ENCODE measurements around the gene EML1. TPM values are rescaled to one million over a fixed set of nuclear protein-coding genes. Genes with fewer than 3 reads are reported as not detected.
"Not testable (repeated sequence)": the region's sequence is repeated elsewhere in the genome, so short reads cannot be mapped to it uniquely, and the experiment has no call there.

Gene EML1
- total RNA-seq, 1 donor from 2014 or later: 0.39 TPM

- intact Hi-C loops (cut with micrococcal nuclease): no loop called here
Measured at GRCh38 chr14:99936056-99936455, 142.8 kb downstream of the EML1 start.

GRCh38 chr14:99936738-99937474, 143.7 kb downstream of the EML1 start:
- intact Hi-C loops (cut with micrococcal nuclease): no loop called here

- intact Hi-C loops (cut with micrococcal nuclease): no loop called here
Measured at GRCh38 chr14:99937475-99938244, 144.4 kb downstream of the EML1 start.

- intact Hi-C loops (cut with micrococcal nuclease): no loop called here
Measured at GRCh38 chr14:99938376-99938775, 145.2 kb downstream of the EML1 start.

- intact Hi-C loops (cut with micrococcal nuclease): no loop called here
Measured at GRCh38 chr14:99938896-99939295, 145.7 kb downstream of the EML1 start.

GRCh38 chr14:99939421-99939820, 146.2 kb downstream of the EML1 start:
- intact Hi-C loops (cut with micrococcal nuclease): no loop called here

- intact Hi-C loops (cut with micrococcal nuclease): no loop called here
Measured at GRCh38 chr14:99940064-99940463, 146.9 kb downstream of the EML1 start.

- intact Hi-C loops (cut with micrococcal nuclease): no loop called here
Measured at GRCh38 chr14:99941211-99941610, 148.0 kb downstream of the EML1 start.

- intact Hi-C loops (cut with micrococcal nuclease): no loop called here
Measured at GRCh38 chr14:99943620-99944019, 150.4 kb downstream of the EML1 start.

GRCh38 chr14:99944241-99944651, 151.0 kb downstream of the EML1 start:
- intact Hi-C loops (cut with micrococcal nuclease): no loop called here

- intact Hi-C loops (cut with micrococcal nuclease): no loop called here
Measured at GRCh38 chr14:99945732-99946651, 152.8 kb downstream of the EML1 start.

- intact Hi-C loops (cut with micrococcal nuclease): no loop called here
Measured at GRCh38 chr14:99946652-99947489, 153.7 kb downstream of the EML1 start.

- intact Hi-C loops (cut with micrococcal nuclease): no loop called here
Measured at GRCh38 chr14:99947695-99948094, 154.5 kb downstream of the EML1 start.

GRCh38 chr14:99949011-99949732, 156.0 kb downstream of the EML1 start:
- intact Hi-C loops (cut with micrococcal nuclease): not testable (repeated sequence)

- intact Hi-C loops (cut with micrococcal nuclease): no loop called here
Measured at GRCh38 chr14:99950181-99950580, 157.0 kb downstream of the EML1 start.

GRCh38 chr14:99951085-99951484, 157.9 kb downstream of the EML1 start:
- intact Hi-C loops (cut with micrococcal nuclease): no loop called here

GRCh38 chr14:99952039-99952438, 158.8 kb downstream of the EML1 start:
- intact Hi-C loops (cut with micrococcal nuclease): no loop called here

- intact Hi-C loops (cut with micrococcal nuclease): no loop called here
Measured at GRCh38 chr14:99952453-99952852, 159.2 kb downstream of the EML1 start.

GRCh38 chr14:99955826-99956455, 162.7 kb downstream of the EML1 start:
- intact Hi-C loops (cut with micrococcal nuclease): no loop called here

- intact Hi-C loops (cut with micrococcal nuclease): no loop called here
Measured at GRCh38 chr14:99958380-99958779, 165.2 kb downstream of the EML1 start.
